ENCODE data around the gene PERCC1. TPM values are rescaled to one million over a fixed set of nuclear protein-coding genes. Genes with fewer than 3 reads are reported as not detected.

The PERCC1 gene
- total RNA-seq, 3 donors from 2014 or later, result not detected

DNA sequence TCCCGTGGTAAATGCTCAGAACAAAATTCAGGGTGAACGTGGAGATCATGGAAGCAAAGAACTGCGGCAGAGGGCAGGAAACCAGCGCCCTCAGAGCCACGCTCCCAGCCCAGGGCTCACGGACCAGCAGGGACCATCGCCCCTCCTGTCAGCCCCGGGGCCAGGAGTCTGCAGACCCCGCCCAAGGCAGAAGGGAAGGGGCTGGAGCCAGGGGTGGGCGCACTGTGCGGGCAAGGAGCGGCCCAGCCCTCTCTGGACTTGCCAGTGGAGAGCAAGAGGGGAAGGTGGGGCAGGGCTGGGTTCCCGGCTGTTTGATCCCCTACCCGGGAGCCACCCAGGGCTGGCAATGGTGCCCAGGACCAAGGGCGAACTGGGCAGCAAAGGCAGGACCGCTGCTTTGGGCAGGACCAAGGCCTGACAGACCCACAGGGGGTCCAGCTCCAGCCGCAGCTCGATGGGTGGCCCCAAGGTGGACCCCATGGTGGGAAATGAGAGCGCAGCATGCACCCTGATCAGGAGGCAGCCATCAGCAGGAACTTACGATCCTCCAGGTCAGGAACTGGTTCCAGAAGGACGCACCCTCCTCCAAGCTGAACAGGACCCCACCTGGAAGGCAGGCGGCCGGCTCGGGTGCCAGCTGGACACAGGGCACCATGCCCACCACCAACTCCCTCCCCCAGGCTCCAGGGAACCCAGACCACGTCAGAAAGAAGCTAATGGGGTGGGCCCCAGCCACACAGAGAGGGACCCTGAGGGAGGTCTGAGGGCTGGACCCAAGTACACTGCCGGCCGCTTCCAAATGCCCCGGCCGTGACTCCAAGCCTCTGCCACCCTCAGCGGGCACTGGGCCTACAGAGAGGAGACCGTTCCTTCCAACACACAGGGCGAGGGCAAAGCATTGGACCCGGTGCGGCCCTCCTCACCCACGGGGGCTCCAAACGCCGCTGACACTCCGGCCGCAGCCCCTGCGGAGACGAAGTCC lies 24.6 kb downstream of the PERCC1 start:
- H3K27ac ChIP-seq, result no peak overlapping the region
- no peaks in the 10 kb centered on the region for H3K4me1 ChIP-seq
- H3K27me3 ChIP-seq, result no peaks in the 10 kb centered on the region
- TF ChIP-seq, protein P1, sequence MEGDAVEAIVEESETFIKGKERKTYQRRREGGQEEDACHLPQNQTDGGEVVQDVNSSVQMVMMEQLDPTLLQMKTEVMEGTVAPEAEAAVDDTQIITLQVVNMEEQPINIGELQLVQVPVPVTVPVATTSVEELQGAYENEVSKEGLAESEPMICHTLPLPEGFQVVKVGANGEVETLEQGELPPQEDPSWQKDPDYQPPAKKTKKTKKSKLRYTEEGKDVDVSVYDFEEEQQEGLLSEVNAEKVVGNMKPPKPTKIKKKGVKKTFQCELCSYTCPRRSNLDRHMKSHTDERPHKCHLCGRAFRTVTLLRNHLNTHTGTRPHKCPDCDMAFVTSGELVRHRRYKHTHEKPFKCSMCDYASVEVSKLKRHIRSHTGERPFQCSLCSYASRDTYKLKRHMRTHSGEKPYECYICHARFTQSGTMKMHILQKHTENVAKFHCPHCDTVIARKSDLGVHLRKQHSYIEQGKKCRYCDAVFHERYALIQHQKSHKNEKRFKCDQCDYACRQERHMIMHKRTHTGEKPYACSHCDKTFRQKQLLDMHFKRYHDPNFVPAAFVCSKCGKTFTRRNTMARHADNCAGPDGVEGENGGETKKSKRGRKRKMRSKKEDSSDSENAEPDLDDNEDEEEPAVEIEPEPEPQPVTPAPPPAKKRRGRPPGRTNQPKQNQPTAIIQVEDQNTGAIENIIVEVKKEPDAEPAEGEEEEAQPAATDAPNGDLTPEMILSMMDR (IDR thresholded peaks at IDR 0.05), result no peak
- TF ChIP-seq POLR2A (IDR thresholded peaks at IDR 0.05) (no peak), POLR2AphosphoS5 (IDR thresholded peaks at IDR 0.05) (no peak)
- DNase-seq (ENCODE audit: low spot score in 2 of 2), result no peak
- H3K9me3 ChIP-seq, result no peaks in the 10 kb centered on the region
- intact Hi-C loops (cut with DNase I; ENCODE audit: low total_unique reads), result loop anchor here (1.0 to 10.0 kb wide), 2 partner anchors 19 to 391 kb away; no protein-coding TSS in a partner anchor
- H3K4me3 ChIP-seq, result no peak overlapping the region
- peaks cover 8% of the 10 kb centered on the region for H3K36me3 ChIP-seq

DNA sequence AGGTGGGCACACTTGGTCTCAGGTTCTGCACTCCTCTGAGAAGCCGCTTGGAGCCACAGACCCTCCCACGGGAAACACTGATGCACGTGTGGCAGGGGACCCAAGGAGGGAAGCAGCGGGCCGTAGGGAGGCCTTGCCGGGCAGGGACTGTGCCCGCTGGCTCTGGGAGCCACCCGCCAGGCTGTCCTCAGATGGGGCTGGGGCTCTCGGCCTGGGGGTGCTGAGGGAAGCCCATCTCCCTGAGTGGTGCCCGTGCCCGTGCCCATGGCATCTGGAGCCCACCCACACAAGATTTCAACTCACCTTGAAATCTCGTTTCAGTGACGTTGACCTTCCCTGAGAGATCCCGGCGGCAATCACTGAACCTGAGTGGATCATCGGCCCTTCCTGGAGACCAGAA lies 26.1 kb downstream of the PERCC1 start:
- Histone ChIP-seq H3K9me3 (no peaks in the 10 kb centered on the region), H3K4me1 (no peaks in the 10 kb centered on the region), H3K36me3 (peaks cover 8% of the 10 kb centered on the region), H3K27ac (no peak overlapping the region), H3K27me3 (no peaks in the 10 kb centered on the region), H3K4me3 (no peak overlapping the region)
- intact Hi-C loops (cut with DNase I; ENCODE audit: low total_unique reads), result loop anchor here (1.0 to 10.0 kb wide), 2 partner anchors 21 to 392 kb away; no protein-coding TSS in a partner anchor
- DNase-seq (ENCODE audit: low spot score in 2 of 2), result no peak
- TF ChIP-seq, protein P1 (IDR thresholded peaks at IDR 0.05), result no peak
- no peak for TF ChIP-seq POLR2A (IDR thresholded peaks at IDR 0.05)
- no peak for TF ChIP-seq POLR2AphosphoS5 (IDR thresholded peaks at IDR 0.05)

DNA sequence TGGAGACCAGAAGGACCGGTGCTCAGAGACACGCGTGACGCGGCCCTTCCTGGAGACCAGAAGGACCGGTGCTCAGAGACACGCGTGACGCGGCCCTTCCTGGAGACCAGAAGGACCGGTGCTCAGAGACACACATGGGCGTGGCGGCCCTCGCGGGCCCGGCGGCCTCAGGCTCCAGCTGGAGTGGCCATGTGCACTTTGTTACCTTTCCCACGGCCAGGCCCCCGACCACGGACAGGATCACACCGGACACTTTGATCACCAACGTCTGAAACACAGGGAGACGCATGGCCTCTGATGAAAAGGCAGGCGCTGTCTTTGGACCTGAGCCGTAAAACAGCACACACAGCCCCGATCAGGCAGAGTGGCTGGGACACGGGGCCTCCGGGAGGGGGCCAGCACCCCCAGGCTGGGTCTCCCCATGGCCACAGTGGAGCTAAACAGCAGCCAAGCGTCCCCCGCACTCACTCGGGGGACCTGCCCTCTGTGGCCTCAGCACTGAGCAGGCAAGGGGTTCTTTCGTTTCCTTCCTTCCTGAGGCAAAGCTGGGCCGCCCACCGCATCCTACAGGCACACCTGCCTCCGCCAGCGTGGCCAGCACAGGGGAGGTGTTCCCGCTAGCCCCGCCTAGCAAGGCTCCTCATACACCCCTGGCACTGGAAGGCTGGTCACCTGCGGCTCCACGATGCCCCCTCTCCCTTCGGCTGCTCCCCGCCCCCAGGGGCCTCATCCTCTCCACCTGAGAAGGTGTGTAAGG lies 26.8 kb downstream of the PERCC1 start:
- Histone ChIP-seq H3K4me3 (no peak overlapping the region), H3K36me3 (peaks cover 7% of the 10 kb centered on the region), H3K9me3 (no peaks in the 10 kb centered on the region), H3K27me3 (no peaks in the 10 kb centered on the region), H3K4me1 (no peaks in the 10 kb centered on the region), H3K27ac (no peak overlapping the region)
- DNase-seq (ENCODE audit: low spot score in 2 of 2), result no peak
- intact Hi-C loops (cut with DNase I; ENCODE audit: low total_unique reads), result loop anchor here (10.0 kb wide), 1 partner anchor 393 kb away; no protein-coding TSS in a partner anchor
- TF ChIP-seq POLR2AphosphoS5 (IDR thresholded peaks at IDR 0.05) (no peak), POLR2A (IDR thresholded peaks at IDR 0.05) (no peak)
- TF ChIP-seq, protein P1 (IDR thresholded peaks at IDR 0.05), result no peak

DNA sequence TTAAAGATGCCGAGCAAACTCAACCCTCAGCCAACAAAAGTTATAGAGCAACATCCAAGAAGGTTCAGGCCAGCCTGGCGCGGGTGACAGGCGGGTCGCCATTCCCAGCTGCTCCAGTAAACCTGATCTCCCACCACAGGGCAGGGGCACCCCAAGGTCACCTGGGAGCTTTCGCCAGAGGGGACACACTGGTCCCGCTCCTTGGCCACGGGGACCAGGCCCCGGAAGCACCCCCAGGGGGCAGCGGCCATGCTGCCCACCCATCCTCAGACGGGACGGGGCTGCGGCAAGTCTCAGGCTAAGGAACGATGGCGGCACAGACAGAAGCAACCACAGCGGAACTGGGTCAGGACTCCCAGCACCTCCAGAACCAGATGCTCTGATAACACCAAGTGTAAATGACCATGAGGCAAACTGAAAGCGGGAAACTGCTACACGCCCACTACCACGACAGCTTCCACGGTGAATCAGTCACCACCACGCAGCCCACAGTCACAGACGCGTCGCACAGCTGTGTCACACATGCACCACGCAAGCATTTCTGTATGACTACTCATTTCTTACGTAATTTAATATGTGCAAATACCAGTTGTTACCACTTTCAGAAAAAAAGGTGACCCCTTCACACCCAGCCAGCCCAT lies 27.6 kb downstream of the PERCC1 start:
- no peaks in the 10 kb centered on the region for H3K9me3 ChIP-seq
- no peak overlapping the region for H3K4me3 ChIP-seq
- no peaks in the 10 kb centered on the region for H3K36me3 ChIP-seq
- DNase-seq (ENCODE audit: low spot score in 2 of 2), result no peak
- TF ChIP-seq POLR2A (IDR thresholded peaks at IDR 0.05), result no peak
- TF ChIP-seq POLR2AphosphoS5 (IDR thresholded peaks at IDR 0.05), result no peak
- TF ChIP-seq, protein P1 (IDR thresholded peaks at IDR 0.05), result no peak
- no peaks in the 10 kb centered on the region for H3K27me3 ChIP-seq
- H3K4me1 ChIP-seq, result no peaks in the 10 kb centered on the region
- intact Hi-C loops (cut with DNase I; ENCODE audit: low total_unique reads), result loop anchor here (10.0 kb wide), 1 partner anchor 394 kb away; no protein-coding TSS in a partner anchor
- H3K27ac ChIP-seq, result no peak overlapping the region
